Measurements from ENCODE around the gene SGSM2. TPM values are rescaled to one million over a fixed set of nuclear protein-coding genes. Genes with fewer than 3 reads are reported as not detected.

SGSM2 gene
- total and polyA plus RNA-seq, 5 donors = 31.1 to 38.6 (median 37.3) TPM

DNA sequence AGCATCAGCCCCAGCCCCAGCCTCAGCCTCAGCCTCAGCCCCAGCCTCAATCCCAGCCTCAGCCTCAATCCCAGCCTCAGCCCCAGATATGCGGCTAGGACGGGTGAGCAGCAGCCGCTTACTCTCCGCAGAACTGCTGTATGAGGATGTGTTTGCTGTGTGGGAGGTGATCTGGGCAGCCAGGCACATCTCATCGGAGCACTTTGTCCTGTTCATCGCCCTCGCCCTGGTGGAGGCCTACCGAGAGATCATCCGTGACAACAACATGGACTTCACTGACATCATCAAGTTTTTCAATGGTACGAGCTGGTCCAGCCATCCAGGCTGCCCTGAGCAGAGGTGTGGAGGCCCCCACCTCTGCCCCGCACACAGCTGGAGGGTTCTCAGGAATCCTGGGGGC lies 41.6 kb downstream of the SGSM2 start:
- intact Hi-C loops (cut with DNase I) = no loop called here
- no peaks in the 10 kb centered on the region for H3K27me3 ChIP-seq (ENCODE audit: control insufficient read depth, insufficient read depth)
- no peak overlapping the region for H3K27ac ChIP-seq (ENCODE audit: low read length)
- DNase-seq (no peak), ATAC-seq (no peak)
- no peak overlapping the region for H3K4me3 ChIP-seq (ENCODE audit: low read length)
- H3K4me1 ChIP-seq (ENCODE audit: control insufficient read depth, insufficient read depth, low read length) = no peaks in the 10 kb centered on the region
- H3K9me3 ChIP-seq (ENCODE audit: control insufficient read depth, low read length) = no peaks in the 10 kb centered on the region
- WGBS = 85% methylated on average over 11 of the region's 11 CpGs

DNA sequence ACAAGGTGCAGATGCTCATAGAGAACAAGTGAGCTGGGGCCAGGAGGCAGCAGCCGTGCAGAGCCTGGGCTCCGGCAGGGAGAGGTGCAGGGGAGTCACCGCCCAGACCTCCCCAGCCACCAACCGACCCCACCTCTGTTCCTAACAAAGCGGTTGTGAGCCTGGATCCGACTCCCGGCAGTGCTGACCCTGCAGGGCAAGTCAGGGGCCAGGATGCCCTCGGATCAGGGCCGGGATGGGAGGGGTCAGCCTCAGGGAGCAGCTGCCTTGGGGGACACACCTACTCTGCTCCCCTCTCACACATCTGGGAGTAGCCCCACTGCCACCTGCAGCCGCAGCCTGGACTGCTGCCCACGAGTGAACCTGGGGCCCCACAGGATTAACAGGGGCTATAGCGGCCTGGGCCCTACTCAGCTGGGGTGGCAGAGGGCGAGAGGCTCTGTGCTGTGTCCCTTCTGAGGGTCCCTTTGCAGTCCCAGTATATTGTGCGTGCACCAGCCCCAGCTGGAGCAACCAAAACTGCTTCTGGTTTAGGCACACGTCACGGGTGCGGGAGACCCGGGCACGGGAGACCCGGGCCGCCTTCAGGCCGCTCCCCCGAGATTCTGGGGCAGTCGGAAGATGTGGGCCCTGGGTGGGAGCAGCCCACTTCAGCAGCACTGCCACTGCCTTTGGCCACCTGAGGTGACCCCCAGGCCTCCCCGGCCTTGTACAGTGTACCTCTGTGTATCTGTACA lies 42.4 kb downstream of the SGSM2 start:
- Histone ChIP-seq H3K27ac (ENCODE audit: low read length) (no peak overlapping the region), H3K4me1 (ENCODE audit: control insufficient read depth, insufficient read depth, low read length) (no peaks in the 10 kb centered on the region), H3K4me3 (ENCODE audit: low read length) (no peak overlapping the region), H3K9me3 (ENCODE audit: control insufficient read depth, low read length) (no peaks in the 10 kb centered on the region), H3K27me3 (ENCODE audit: control insufficient read depth, insufficient read depth) (no peaks in the 10 kb centered on the region)
- intact Hi-C loops (cut with DNase I) = loop anchor here in 1 of 4 donors (5.0 kb wide), 1 partner anchor 38 kb away; no protein-coding TSS in a partner anchor
- WGBS = 90% methylated on average over 25 of the region's 25 CpGs
- ATAC-seq = no peak
- no peak for DNase-seq

DNA sequence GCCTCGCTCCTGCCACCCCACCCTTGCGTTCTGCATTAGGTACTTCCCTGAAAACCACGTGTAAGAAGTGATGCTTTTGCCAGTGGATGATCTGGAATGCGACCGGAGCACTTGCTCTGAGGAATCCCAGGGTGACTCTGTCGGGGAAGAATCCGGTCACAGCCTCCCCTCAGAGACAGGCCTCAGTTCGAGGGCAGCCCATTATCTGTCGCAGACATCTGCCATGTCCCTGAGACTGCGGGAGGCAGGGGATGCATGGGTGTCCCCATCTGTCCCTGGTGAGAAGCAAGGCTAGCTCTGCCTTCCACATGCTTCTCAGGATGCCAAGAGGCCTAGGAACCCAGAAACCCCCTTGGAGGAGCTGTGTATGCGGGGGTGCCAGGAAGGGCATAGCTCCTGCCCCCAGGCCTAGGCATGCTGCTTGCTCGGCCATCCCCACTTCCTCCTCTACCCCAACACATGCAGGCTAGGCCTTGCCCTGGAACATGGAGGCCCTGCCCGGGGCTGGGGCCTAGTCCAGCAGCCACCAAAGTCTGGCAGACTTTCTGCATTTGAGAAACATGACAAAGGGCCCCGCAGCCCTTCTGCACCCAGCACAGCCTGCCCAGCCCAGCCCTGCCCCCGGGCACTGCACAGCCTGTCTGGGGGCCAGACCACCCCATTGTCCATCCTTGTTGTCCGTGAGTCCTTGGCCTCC lies 43.1 kb downstream of the SGSM2 start:
- DNase-seq (no peak), ATAC-seq (no peak)
- intact Hi-C loops (cut with DNase I) = loop anchor here in 1 of 4 donors (5.0 kb wide), 1 partner anchor 37 kb away; no protein-coding TSS in a partner anchor
- WGBS = 75% methylated on average over 16 of the region's 16 CpGs
- H3K4me3 ChIP-seq (ENCODE audit: low read length) = no peak overlapping the region
- no peaks in the 10 kb centered on the region for H3K27me3 ChIP-seq (ENCODE audit: control insufficient read depth, insufficient read depth)
- no peaks in the 10 kb centered on the region for H3K4me1 ChIP-seq (ENCODE audit: control insufficient read depth, insufficient read depth, low read length)
- H3K9me3 ChIP-seq (ENCODE audit: control insufficient read depth, low read length) = no peaks in the 10 kb centered on the region
- no peak overlapping the region for H3K27ac ChIP-seq (ENCODE audit: low read length)

DNA sequence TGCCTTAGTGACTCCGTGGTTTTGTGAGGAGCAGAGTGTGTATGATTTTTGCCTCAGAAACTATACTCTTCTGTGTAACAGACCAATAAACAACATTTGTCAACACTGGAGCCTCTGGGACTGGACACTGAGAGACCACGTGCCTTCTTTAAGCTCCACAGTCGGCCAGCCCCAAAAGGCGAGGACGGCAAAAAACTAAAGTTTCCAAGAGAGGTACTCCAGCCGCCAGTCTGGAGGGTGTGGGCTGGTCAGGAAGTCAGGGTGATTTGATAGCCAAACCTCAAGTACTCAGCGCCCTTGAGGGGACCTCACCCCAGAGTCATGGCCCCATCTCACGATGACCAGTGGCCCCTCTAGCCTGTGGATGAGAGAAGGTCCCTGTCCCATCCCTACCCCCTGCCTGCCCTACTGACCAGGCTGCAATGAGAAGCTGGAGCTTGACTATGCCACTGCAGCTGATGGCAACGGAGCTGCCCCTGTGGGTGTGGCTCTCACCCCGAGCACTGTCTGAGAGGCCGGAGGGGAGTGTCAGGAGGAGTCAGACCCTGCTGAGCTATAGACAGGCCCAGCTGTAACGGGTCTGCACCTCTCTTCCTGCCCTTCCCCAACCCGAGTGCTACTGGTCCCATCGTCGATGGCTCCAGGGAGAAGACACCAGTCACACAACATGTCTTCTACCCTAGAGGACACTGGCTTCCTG lies 43.8 kb downstream of the SGSM2 start:
- ATAC-seq = peak in 1 of 2 donors; percentile 9
- Histone ChIP-seq H3K27ac (ENCODE audit: low read length) (no peak overlapping the region), H3K27me3 (ENCODE audit: control insufficient read depth, insufficient read depth) (no peaks in the 10 kb centered on the region), H3K4me1 (ENCODE audit: control insufficient read depth, insufficient read depth, low read length) (no peaks in the 10 kb centered on the region), H3K9me3 (ENCODE audit: control insufficient read depth, low read length) (no peaks in the 10 kb centered on the region), H3K4me3 (ENCODE audit: low read length) (no peak overlapping the region)
- WGBS = 70% methylated on average over 15 of the region's 15 CpGs
- intact Hi-C loops (cut with DNase I) = loop anchor here in 1 of 4 donors (5.0 kb wide), 1 partner anchor 36 kb away; no protein-coding TSS in a partner anchor
- DNase-seq = no peak

DNA sequence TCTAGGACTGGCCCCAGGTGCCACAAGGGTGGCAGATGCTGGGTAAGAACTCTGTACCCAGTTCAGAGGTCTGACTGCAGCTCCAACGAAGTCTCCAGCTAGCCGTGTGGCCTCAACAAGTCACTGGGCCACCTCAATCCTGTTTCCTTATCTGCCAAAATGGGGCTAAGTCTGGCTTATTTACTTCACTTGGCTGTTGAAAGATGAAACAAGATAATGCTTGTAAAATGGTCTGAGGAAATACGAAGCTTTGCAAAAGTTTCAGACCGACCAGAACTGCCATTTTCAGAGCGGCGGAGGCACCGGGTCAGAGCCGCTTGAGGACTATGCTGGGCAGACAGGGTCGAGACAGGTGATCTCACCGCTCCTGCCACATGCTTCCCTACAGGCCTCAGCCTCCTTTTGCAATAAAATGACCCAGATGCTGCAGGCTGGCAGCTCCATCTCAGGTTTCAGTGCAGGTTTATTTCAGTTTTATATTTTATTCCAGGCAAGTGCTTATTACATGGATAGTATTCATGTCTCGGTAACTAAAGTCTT lies 46.4 kb downstream of the SGSM2 start:
- Histone ChIP-seq H3K9me3 (ENCODE audit: control insufficient read depth, low read length) (no peaks in the 10 kb centered on the region), H3K4me1 (ENCODE audit: control insufficient read depth, insufficient read depth, low read length) (no peaks in the 10 kb centered on the region), H3K4me3 (ENCODE audit: low read length) (no peak overlapping the region), H3K27me3 (ENCODE audit: control insufficient read depth, insufficient read depth) (no peaks in the 10 kb centered on the region), H3K27ac (ENCODE audit: low read length) (no peak overlapping the region)
- DNase-seq (no peak), ATAC-seq (no peak)
- intact Hi-C loops (cut with DNase I) = loop anchor here (2.0 to 5.0 kb wide), 3 partner anchors 31 to 34 kb away; no protein-coding TSS in a partner anchor
- 85% methylated on average over 11 of the region's 11 CpGs for WGBS

DNA sequence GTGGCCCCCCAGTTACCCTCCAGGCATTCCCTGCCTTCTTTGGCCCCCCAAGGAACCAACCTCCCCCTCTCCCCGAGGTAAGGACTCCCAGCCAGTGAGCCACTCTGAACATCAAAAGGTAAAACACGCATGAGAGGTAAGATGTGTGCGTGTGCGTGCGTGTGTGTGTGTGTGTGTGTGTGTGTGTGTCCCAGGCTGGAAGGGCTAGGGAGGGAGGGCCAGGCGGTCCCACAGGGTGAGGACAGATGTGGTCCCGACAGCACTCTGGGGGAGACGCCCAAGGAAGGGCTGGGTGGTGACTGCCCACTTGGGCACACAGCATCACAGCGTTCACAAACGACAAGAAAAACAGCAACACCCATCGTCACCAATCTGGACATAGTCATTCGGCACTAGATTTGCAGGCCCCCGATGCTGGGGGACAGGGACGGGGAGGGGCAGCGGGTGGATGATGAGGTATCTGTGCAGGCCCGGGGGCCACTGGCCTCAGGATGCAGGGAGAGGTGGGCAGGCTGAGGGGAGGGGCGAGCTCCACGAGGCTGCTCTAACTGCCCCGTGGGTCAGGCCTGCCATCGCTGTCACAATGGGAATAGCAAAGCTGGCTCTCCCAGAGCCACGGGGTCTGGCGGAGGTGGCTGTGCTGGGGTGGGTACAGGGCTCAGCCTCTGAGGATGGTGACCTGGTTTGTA lies 47.3 kb downstream of the SGSM2 start:
- Histone ChIP-seq H3K4me1 (ENCODE audit: control insufficient read depth, insufficient read depth, low read length) (no peaks in the 10 kb centered on the region), H3K27me3 (ENCODE audit: control insufficient read depth, insufficient read depth) (no peaks in the 10 kb centered on the region), H3K27ac (ENCODE audit: low read length) (no peak overlapping the region), H3K4me3 (ENCODE audit: low read length) (no peak overlapping the region), H3K9me3 (ENCODE audit: control insufficient read depth, low read length) (no peaks in the 10 kb centered on the region)
- ATAC-seq = no peak
- intact Hi-C loops (cut with DNase I) = loop anchor here in 1 of 4 donors (5.0 kb wide), 1 partner anchor 33 kb away; no protein-coding TSS in a partner anchor
- WGBS = 69% methylated on average over 22 of the region's 22 CpGs
- no peak for DNase-seq

DNA sequence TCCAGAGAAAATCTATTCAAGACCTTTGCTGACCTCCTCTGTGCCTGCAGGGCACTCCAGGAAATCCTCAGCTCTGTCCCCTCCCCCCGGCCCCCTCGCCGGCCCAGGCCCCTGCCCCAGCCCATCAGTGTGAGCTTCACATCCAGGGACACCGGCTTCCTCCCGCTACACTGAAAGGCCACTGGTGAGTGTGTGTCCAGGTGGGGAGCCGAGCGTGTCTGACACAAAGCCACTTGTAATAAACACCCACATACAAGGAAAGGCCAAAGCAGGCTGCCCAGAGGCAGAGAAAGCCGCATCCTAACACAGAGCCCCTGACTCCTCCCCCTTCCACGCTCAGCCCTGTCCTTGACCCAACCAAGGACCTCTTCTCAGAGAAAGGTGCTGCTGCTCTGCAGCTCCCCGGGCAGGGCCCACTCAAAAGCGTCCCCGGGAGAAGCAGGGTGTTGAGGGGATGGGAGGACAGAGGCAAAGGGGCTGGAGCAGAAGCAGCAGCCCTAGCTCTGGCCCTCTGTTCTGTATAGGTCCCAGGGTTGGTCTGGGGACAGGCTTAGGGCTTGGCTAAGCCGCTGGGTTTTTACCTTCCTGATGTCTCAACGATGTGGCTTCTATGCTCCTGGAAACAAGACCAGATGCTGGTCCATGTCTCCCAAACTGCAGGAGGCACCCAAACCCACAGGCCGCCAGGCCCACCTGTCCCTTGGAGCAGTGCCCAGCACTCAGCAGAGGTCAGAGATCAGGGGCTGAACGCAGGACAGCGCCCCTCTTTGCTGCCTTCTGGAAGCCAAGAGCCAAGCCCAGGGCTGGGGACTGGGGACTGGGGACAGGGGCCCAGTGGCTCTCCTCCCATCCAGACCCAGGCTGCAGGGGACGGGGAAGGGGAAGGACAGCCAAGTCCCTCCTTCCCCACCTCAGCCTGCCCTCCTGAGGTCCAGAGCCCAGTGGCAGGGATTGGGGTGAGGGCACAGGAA lies 48.2 kb downstream of the SGSM2 start:
- no peak for DNase-seq
- no peaks in the 10 kb centered on the region for H3K9me3 ChIP-seq (ENCODE audit: control insufficient read depth, low read length)
- H3K4me1 ChIP-seq (ENCODE audit: control insufficient read depth, insufficient read depth, low read length) = no peaks in the 10 kb centered on the region
- no peak overlapping the region for H3K4me3 ChIP-seq (ENCODE audit: low read length)
- WGBS = 69% methylated on average over 18 of the region's 18 CpGs
- H3K27ac ChIP-seq (ENCODE audit: low read length) = no peak overlapping the region
- no peaks in the 10 kb centered on the region for H3K27me3 ChIP-seq (ENCODE audit: control insufficient read depth, insufficient read depth)
- intact Hi-C loops (cut with DNase I) = no loop called here
- no peak for ATAC-seq

DNA sequence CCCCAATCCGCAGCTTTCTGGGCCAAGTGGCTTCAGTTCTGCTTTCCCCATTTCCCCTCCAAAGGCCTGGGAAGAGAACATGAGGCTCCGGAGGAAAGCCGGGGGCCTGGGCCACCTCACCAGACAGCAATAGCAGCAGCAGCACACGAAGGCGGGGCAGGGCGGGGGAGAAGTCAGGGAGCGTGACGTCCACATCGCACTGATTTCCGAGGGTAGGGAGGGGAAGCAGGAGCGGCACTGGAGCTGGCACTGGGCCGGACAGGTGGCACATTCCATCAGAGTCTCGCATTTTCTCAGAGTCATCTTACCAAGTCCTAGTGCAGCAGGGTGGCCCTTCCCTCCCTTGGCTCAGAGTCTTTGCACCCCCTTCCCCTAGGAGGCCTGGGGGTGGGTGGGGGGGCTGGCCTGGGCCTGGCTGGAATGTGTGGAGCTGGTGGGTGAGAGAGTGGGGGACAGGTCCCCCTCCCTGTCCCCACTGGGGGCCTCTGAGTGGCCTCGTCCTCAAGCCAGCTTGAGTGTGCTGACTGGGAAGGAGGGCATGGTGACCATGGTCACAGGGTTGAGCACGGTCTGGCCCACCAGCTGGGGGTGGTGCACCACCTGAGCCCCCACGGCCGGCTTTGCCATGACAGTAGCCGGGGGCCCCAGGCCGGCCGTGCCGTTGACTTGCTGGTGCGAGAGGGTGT lies 49.2 kb downstream of the SGSM2 start:
- Histone ChIP-seq H3K4me3 (ENCODE audit: low read length) (no peak overlapping the region), H3K27me3 (ENCODE audit: control insufficient read depth, insufficient read depth) (no peaks in the 10 kb centered on the region), H3K27ac (ENCODE audit: low read length) (no peak overlapping the region), H3K4me1 (ENCODE audit: control insufficient read depth, insufficient read depth, low read length) (no peaks in the 10 kb centered on the region), H3K9me3 (ENCODE audit: control insufficient read depth, low read length) (no peaks in the 10 kb centered on the region)
- WGBS = 84% methylated on average over 22 of the region's 22 CpGs
- intact Hi-C loops (cut with DNase I) = no loop called here
- DNase-seq (peak in 1 of 3 donors; percentile 65), ATAC-seq (no peak)

Measured in right cardiac atrium (tissue), 5 donors.